ENCODE measurements around the gene OGDH. TPM values are rescaled to one million over a fixed set of nuclear protein-coding genes. Genes with fewer than 3 reads are reported as not detected.
"Not testable (repeated sequence)": the region's sequence is repeated elsewhere in the genome, so short reads cannot be mapped to it uniquely, and the experiment has no call there.

Gene OGDH
- total and polyA plus RNA-seq, 4 donors: 39.0 to 142 (median 59.9) TPM

DNA sequence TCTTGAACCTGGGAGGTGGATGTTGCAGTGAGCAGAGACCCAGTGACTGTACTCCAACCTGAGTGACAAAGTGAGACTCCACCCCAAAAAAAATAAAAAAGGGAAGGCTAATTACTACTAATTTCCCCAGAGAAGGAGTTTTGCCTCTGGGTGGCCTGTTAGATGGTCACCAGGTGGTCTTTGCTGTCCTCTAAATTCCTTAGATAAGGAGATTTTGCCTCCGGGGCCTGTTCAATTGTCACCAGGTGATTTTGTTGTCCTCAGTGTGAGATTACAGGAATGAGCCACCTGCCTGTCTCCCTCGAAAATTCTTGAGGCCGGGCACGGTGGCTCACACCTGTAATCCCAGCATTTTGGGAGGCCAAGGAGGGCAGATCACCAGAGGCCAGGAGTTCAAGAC lies 117.8 kb downstream of the OGDH start:
- Histone ChIP-seq H3K9ac (ENCODE audit: insufficient read depth in 1 of 2, low read length in 2 of 2) (no peak overlapping the region), H3K36me3 (ENCODE audit: control insufficient read depth in 4 of 4, insufficient read depth in 4 of 4, low read length in 4 of 4) (no peaks in the 10 kb centered on the region), H3K4me3 (no peak overlapping the region), H3K4me1 (ENCODE audit: control insufficient read depth in 5 of 5, insufficient read depth in 5 of 5, low read length in 5 of 5) (peaks cover 0 to 4% (median 0%) of the 10 kb centered on the region in 5 donors), H3K27ac (ENCODE audit: low read depth in 1 of 2, low read length in 1 of 2) (no peak overlapping the region), H3K9me3 (ENCODE audit: control insufficient read depth in 4 of 4, insufficient read depth in 3 of 4, low read length in 3 of 4) (peaks cover 0 to 6% (median 0%) of the 10 kb centered on the region in 4 donors), H3K27me3 (ENCODE audit: control insufficient read depth in 3 of 3, insufficient read depth in 3 of 3, low read length in 2 of 3) (no peaks in the 10 kb centered on the region)
- WGBS, 2 donors: 82 to 88% methylated on average over 4 of the region's 4 CpGs
- TF ChIP-seq CTCF (IDR thresholded peaks at IDR 0.05; ENCODE audit: control extremely low read depth, extremely low read depth): no peak
- ATAC-seq (ENCODE audit: insufficient read depth, low FRiP score) (no peak), DNase-seq (no peak)

GRCh38 chr7:44726250-44726649 lies 119.8 kb downstream of the OGDH start:
- not testable (repeated sequence) for H3K4me3 ChIP-seq; H3K36me3 ChIP-seq (ENCODE audit: control insufficient read depth in 4 of 4, insufficient read depth in 4 of 4, low read length in 4 of 4); H3K9ac ChIP-seq (ENCODE audit: insufficient read depth in 1 of 2, low read length in 2 of 2); H3K27me3 ChIP-seq (ENCODE audit: control insufficient read depth in 3 of 3, insufficient read depth in 3 of 3, low read length in 2 of 3); H3K27ac ChIP-seq (ENCODE audit: low read depth in 1 of 2, low read length in 1 of 2); H3K4me1 ChIP-seq (ENCODE audit: control insufficient read depth in 5 of 5, insufficient read depth in 5 of 5, low read length in 5 of 5); ATAC-seq (ENCODE audit: insufficient read depth, low FRiP score); DNase-seq; H3K9me3 ChIP-seq (ENCODE audit: control insufficient read depth in 4 of 4, insufficient read depth in 3 of 4, low read length in 3 of 4)
- 63 to 83% methylated on average over 7 of the region's 7 CpGs for WGBS, 2 donors

- Histone ChIP-seq H3K9me3 (ENCODE audit: control insufficient read depth in 4 of 4, insufficient read depth in 3 of 4, low read length in 3 of 4) (peaks cover 0 to 2% (median 0%) of the 10 kb centered on the region in 4 donors), H3K4me1 (ENCODE audit: control insufficient read depth in 5 of 5, insufficient read depth in 5 of 5, low read length in 5 of 5) (peaks cover 0 to 4% (median 0%) of the 10 kb centered on the region in 5 donors), H3K4me3 (no peak overlapping the region), H3K27ac (ENCODE audit: low read depth in 1 of 2, low read length in 1 of 2) (peak overlapping the region in 1 of 2 donors; percentile 63), H3K36me3 (ENCODE audit: control insufficient read depth in 4 of 4, insufficient read depth in 4 of 4, low read length in 4 of 4) (no peaks in the 10 kb centered on the region), H3K27me3 (ENCODE audit: control insufficient read depth in 3 of 3, insufficient read depth in 3 of 3, low read length in 2 of 3) (no peaks in the 10 kb centered on the region), H3K9ac (ENCODE audit: insufficient read depth in 1 of 2, low read length in 2 of 2) (no peak overlapping the region)
- ATAC-seq (ENCODE audit: insufficient read depth, low FRiP score) (no peak), DNase-seq (peak in 1 of 3 donors; percentile 11)
- no peak for TF ChIP-seq CTCF (IDR thresholded peaks at IDR 0.05; ENCODE audit: control extremely low read depth, extremely low read depth)
- 53% methylated on average over 6 of the region's 6 CpGs for WGBS, 2 donors
Observed at GRCh38 chr7:44727158-44727936, 120.9 kb downstream of the OGDH start.

- DNase-seq: no peak
- Histone ChIP-seq H3K9ac (ENCODE audit: insufficient read depth in 1 of 2, low read length in 2 of 2) (no peak overlapping the region), H3K9me3 (ENCODE audit: control insufficient read depth in 4 of 4, insufficient read depth in 3 of 4, low read length in 3 of 4) (peaks cover 0 to 2% (median 0%) of the 10 kb centered on the region in 4 donors), H3K36me3 (ENCODE audit: control insufficient read depth in 4 of 4, insufficient read depth in 4 of 4, low read length in 4 of 4) (no peaks in the 10 kb centered on the region), H3K27me3 (ENCODE audit: control insufficient read depth in 3 of 3, insufficient read depth in 3 of 3, low read length in 2 of 3) (no peaks in the 10 kb centered on the region), H3K4me1 (ENCODE audit: control insufficient read depth in 5 of 5, insufficient read depth in 5 of 5, low read length in 5 of 5) (peaks cover 0 to 4% (median 0%) of the 10 kb centered on the region in 5 donors), H3K27ac (ENCODE audit: low read depth in 1 of 2, low read length in 1 of 2) (no peak overlapping the region), H3K4me3 (no peak overlapping the region)
- 96 to 100% methylated on average over 1 of the region's 1 CpG for WGBS, 2 donors
- TF ChIP-seq CTCF (IDR thresholded peaks at IDR 0.05; ENCODE audit: control extremely low read depth, extremely low read depth): no peak
- no peak for ATAC-seq (ENCODE audit: insufficient read depth, low FRiP score)
Observed at GRCh38 chr7:44727937-44728262, 121.5 kb downstream of the OGDH start.
